Activated T-helper 1 cell treated with anti-CD3 and anti-CD28 coated beads, Interleukin-12 subunit alpha, Interleukin-12 subunit beta, Interleukin-2, Interleukin-4 antibody, amounts not matched to agents 30 ng/mL and 10 ng/mL and 1 ng/mL, durations not matched to agents 14 hours and 24 hours and 36 hours (primary cell): Measurements from ENCODE around the gene MTMR2. TPM values are rescaled to one million over a fixed set of nuclear protein-coding genes. Genes with fewer than 3 reads are reported as not detected.
"Not testable (repeated sequence)": the region's sequence is repeated elsewhere in the genome, so short reads cannot be mapped to it uniquely, and the experiment has no call there.

Experiments used
- DNase-seq: peaks from one replicate; pipeline ENCODE4 v3.0.0; 2021; ENCODE audit warnings: low spot score
- H3K27ac Mint-ChIP-seq: one replicate; pipeline ENCODE4 v1.8.0; 2021; ENCODE audit warnings: mild to moderate bottlenecking, mixed read lengths
- H3K27me3 Mint-ChIP-seq: one replicate; pipeline ENCODE4 v1.8.0; 2022; ENCODE audit warnings: mild to moderate bottlenecking, moderate library complexity, mixed read lengths; ENCODE audit not compliant: insufficient read depth
- H3K36me3 Mint-ChIP-seq: one replicate; pipeline ENCODE4 v1.8.0; 2021; ENCODE audit warnings: low read depth, mixed read lengths
- H3K4me1 Mint-ChIP-seq: one replicate; pipeline ENCODE4 v1.8.0; 2021; ENCODE audit warnings: low read depth, mixed read lengths
- H3K4me3 Mint-ChIP-seq: one replicate; pipeline ENCODE4 v1.8.0; 2021; ENCODE audit warnings: mild to moderate bottlenecking, moderate library complexity, mixed read lengths
- H3K9me3 Mint-ChIP-seq: one replicate; pipeline ENCODE4 v1.8.0; 2021; ENCODE audit warnings: mixed read lengths
- intact Hi-C: fragments of 100-400 bp; cut with micrococcal nuclease; formaldehyde crosslinking; loops from one replicate; pipeline ENCODE4 v1.15.1; 2024
- total RNA-seq: library from RNA; stranded (reverse); gene quantifications from 2 replicates; pipeline ENCODE4 v1.2.3, GENCODE V29; 2022

Gene MTMR2
- total RNA-seq, 1 donor from 2014 or later, result 41.3 TPM

DNA sequence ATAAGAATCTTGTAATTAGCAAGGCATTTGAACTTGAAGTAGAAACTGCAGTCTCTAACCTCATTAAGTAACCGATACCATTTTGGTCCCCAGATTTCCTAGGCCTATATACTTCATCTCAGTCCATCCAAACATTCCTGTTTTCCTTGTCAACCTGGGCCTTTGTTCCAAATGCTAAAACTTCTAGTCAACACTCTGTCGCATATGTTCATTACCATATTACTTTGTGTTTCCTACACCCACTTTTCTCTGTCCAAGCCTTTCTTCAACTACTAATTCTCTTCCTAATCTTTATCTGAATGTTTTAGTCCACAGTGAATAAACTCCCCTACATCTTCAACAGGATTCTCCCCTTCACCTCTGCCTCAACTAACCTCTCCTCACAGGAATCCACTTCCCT is 31.4 kb downstream of the MTMR2 start:
- Mint-ChIP-seq H3K27ac (no peak overlapping the region), H3K27me3 (no peaks in the 10 kb centered on the region), H3K4me3 (no peak overlapping the region), H3K4me1 (peaks cover 6% of the 10 kb centered on the region), H3K36me3 (no peaks in the 10 kb centered on the region), H3K9me3 (no peaks in the 10 kb centered on the region)
- intact Hi-C loops, result no loop called here
- DNase-seq, result no peak

DNA sequence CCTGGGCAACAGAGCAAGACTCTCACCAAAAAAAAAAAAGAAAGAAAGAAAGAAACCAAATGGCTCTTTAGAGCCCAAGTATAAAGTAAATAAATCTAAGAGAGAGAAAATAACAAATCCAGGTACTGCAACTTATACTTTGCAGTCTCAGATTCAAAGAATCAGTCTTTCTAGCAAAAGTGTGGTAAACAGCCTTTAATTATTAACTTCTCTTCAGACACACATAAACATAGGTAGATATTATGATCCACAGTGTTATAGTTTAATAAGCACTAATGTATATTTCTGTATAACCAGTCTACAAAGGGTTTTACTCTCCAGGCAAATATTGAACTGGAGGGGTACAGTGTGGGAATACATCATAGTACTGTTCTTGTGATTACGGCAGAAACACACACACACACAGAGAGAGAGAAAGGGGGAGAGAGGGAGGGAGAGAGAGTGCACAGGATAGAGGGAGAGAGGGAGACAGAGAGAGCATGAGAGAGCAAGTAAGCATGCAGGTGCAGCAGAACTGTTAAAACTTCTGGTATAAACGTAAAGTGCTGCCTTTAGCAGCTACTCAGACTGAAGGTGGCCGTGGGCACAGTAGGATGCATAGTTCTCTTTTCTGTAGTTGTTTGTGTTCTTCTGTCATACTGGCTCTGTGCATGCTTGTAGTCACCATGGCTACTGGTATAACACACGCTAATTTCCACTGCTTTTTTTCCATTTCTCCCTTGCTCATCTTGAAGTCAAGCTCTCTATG is 32.3 kb downstream of the MTMR2 start:
- intact Hi-C loops, result no loop called here
- Mint-ChIP-seq H3K9me3 (no peaks in the 10 kb centered on the region), H3K4me1 (peaks cover 6% of the 10 kb centered on the region), H3K27ac (no peak overlapping the region), H3K4me3 (no peak overlapping the region), H3K36me3 (no peaks in the 10 kb centered on the region), H3K27me3 (no peaks in the 10 kb centered on the region)
- no peak for DNase-seq

DNA sequence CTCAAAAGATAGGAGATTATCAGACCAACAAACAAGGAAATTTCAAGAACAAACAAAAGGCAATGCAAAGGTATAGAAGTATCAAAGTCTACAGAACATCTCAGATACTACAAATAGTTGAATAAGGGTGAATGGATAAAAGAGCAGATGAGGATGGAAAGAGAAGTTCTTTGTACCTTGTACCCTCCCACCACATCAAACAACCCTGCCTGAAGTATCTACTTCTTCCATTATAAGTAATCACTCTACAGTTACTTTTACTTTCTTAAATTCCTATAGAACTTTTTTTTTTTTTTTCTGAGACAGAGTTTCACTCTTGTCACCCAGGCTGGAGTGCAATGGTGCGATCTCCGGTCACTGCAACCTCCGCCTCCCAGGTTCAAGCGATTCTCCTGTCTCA is 35.1 kb downstream of the MTMR2 start:
- Mint-ChIP-seq H3K27ac (peak overlapping the region; percentile 21), H3K4me1 (peaks cover 6% of the 10 kb centered on the region), H3K9me3 (no peaks in the 10 kb centered on the region), H3K27me3 (no peaks in the 10 kb centered on the region), H3K4me3 (no peak overlapping the region), H3K36me3 (no peaks in the 10 kb centered on the region)
- intact Hi-C loops, result no loop called here
- no peak for DNase-seq

DNA sequence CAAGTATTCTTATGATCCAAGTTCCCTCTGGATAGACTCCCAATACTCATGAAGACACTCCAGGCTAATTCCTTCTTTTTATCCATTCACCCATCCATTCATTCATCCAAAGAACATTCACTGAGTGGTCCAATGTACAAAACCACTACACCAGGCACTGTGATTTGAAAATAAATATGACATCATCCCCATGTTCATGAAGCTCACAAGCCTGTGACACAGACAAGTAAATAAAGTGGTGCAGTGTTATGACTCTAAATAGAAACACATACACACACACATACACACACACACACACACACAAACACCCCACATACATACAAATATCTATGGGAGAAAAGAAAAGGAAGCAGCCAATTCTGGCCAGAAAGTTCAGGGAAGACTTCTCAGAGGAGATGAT is 35.5 kb downstream of the MTMR2 start:
- Mint-ChIP-seq H3K4me1 (peaks cover 6% of the 10 kb centered on the region), H3K9me3 (no peaks in the 10 kb centered on the region), H3K4me3 (no peak overlapping the region), H3K27ac (peak overlapping the region; percentile 21), H3K27me3 (no peaks in the 10 kb centered on the region), H3K36me3 (no peaks in the 10 kb centered on the region)
- intact Hi-C loops, result no loop called here
- DNase-seq, result no peak

DNA sequence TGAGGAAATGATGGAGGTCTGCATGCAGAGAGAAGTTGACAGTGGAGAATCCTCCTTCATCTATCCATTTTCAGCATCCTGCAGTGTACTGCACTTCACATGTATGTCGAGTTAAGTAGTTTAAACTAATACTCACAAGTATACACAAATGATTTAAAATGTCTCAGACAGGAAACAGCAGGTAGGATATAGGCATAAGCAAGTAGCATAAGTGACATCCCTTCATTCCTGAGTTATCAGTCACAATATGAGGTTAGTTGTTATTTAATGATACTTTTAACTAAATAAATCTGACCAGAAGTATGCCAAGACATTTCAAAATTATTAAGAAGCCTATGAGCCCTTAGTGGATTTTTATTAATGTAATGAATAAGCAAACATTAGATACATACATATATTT is 37.4 kb downstream of the MTMR2 start:
- H3K4me3 Mint-ChIP-seq, result no peak overlapping the region
- H3K27me3 Mint-ChIP-seq, result no peaks in the 10 kb centered on the region
- no peak for DNase-seq
- intact Hi-C loops, result no loop called here
- no peak overlapping the region for H3K27ac Mint-ChIP-seq
- H3K36me3 Mint-ChIP-seq, result peaks cover 1% of the 10 kb centered on the region
- no peaks in the 10 kb centered on the region for H3K9me3 Mint-ChIP-seq
- H3K4me1 Mint-ChIP-seq, result peaks cover 6% of the 10 kb centered on the region

DNA sequence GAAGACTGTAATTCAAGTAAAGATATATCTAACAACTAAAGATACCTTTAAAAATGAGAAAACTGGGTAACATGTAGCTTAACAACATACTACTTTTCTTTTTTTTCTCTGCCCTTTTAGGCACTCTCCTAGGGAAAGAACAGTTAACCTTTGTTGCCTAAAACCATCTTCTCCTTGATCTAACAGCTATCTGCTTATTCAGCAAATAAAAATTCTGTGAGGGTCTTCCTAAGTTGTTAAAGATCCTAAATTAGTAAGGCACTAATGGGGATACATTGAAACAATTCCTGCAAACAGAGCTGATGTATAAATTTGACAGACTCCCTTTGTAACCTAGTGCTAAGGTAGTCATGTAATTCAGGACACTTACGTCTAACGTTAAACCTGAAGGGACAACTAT is 39.1 kb downstream of the MTMR2 start:
- no peaks in the 10 kb centered on the region for H3K9me3 Mint-ChIP-seq
- no peak overlapping the region for H3K27ac Mint-ChIP-seq
- H3K36me3 Mint-ChIP-seq, result peaks cover 1% of the 10 kb centered on the region
- H3K4me3 Mint-ChIP-seq, result no peak overlapping the region
- DNase-seq, result no peak
- no peaks in the 10 kb centered on the region for H3K27me3 Mint-ChIP-seq
- intact Hi-C loops, result no loop called here
- peaks cover 6% of the 10 kb centered on the region for H3K4me1 Mint-ChIP-seq

DNA sequence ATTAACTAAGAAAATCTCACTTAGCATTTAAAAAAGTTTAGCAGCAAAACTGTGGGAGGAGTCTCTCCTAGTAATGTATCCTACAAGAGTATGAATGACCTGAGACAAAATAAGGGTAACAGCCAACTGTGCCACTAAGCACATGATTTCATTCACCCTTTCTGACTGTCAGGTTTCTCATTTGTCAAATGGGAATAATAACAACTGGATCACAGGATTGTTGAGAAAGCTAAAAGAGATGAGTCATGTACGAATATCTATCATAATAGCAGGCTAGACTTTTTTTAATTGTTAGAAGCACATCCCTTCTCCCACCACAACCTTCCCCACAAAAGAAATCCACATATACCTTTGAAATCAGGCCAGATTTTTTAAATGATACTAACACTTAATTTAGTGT is 39.5 kb downstream of the MTMR2 start:
- DNase-seq, result no peak
- Mint-ChIP-seq H3K27me3 (no peaks in the 10 kb centered on the region), H3K9me3 (no peaks in the 10 kb centered on the region), H3K27ac (no peak overlapping the region), H3K4me1 (peaks cover 6% of the 10 kb centered on the region), H3K36me3 (peaks cover 3% of the 10 kb centered on the region), H3K4me3 (no peak overlapping the region)
- intact Hi-C loops, result no loop called here

DNA sequence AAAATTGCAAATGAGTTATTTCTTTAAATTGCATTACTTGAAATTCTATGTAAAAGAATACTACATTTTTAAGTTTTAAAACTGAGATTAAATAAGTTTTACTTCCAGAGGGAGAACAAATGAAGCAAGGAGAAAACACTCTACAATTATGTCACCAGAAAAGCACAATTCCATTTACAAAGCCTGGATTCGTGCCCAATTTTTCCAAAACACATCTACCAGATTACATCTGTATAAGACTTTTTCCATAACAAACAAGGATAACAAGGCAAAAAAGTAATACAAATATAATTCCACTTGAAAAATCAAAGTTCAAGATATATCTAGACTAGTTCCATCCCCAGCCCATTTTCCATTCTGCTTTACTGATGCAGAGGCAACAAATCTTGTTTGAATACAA is 40.5 kb downstream of the MTMR2 start:
- intact Hi-C loops, result no loop called here
- H3K4me1 Mint-ChIP-seq, result peaks cover under 1% of the 10 kb centered on the region
- DNase-seq, result no peak

DNA sequence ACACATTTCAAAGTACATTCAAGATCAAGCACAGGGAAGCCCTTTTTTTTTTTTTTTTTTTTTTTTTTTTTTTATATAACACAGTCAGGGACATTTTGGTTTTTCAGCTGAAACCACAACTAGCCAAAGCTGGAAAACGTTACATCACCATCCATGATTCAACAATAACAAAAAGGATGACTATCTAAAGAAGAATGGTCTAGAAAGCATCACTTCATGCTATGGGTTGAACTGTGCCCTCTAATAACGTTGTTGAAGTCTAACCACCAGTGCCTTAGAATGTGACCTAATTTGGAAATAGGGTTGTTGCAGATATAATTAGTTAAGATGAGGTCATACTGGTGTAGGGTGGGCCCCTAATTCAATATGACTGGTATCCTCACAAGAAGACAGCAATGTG is 46.6 kb downstream of the MTMR2 start:
- no peak overlapping the region for H3K27ac Mint-ChIP-seq

More for the DNA sequence above, 40.5 kb downstream of the MTMR2 start:
- Mint-ChIP-seq H3K36me3 (peaks cover 7% of the 10 kb centered on the region), H3K27me3 (no peaks in the 10 kb centered on the region), H3K4me3 (no peak overlapping the region), H3K9me3 (no peaks in the 10 kb centered on the region), H3K27ac (no peak overlapping the region)

DNA sequence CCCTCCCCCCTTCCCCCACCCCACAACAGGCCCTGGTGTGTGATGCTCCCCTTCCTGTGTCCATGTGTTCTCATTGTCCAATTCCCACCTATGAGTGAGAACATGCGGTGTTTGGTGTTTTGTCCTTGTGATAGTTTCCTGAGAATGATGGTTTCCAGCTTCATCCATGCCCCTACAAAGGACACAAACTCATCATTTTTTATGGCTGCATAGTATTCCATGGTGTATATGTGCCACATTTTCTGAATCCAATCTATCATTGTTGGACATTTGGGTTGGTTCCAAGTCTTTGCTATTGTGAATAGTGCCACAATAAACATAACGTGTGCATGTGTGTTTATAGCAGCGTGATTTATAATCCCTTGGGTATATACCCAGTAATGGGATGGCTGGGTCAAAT is 53.0 kb downstream of the MTMR2 start:
- H3K4me3 Mint-ChIP-seq, H3K36me3 Mint-ChIP-seq, H3K27ac Mint-ChIP-seq, DNase-seq, intact Hi-C loops, H3K27me3 Mint-ChIP-seq, H3K9me3 Mint-ChIP-seq, H3K4me1 Mint-ChIP-seq: not testable (repeated sequence)

More for the DNA sequence above, 46.6 kb downstream of the MTMR2 start:
- intact Hi-C loops, result loop anchor here (5.0 kb wide), 1 partner anchor 45 kb away; the partner anchor contains the start of gene MTMR2
- H3K9me3 Mint-ChIP-seq, result peaks cover 4% of the 10 kb centered on the region
- H3K36me3 Mint-ChIP-seq, result peaks cover 10% of the 10 kb centered on the region
- no peak overlapping the region for H3K4me3 Mint-ChIP-seq
- H3K4me1 Mint-ChIP-seq, result peaks cover 5% of the 10 kb centered on the region
- H3K27me3 Mint-ChIP-seq, result no peaks in the 10 kb centered on the region
- no peak for DNase-seq

DNA sequence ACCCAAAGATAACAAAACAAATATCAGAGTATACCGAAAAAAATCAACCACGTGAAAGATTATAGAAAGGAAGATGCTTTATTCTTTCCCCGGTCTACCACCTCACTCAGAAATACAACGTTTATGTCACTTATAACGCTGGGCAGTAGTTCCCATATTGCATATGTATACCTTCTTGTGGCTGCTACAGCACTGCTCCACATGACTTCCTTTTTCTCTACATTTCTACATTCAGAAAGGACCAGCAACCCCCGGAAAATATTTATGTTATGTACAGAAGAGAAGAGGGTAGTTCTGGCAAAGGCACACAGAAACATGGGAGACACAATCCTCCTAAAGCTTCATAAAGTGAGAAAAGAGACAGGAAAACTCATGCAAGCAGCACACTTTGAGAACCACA is 56.8 kb downstream of the MTMR2 start:
- Mint-ChIP-seq H3K27me3 (no peaks in the 10 kb centered on the region), H3K4me3 (no peak overlapping the region), H3K4me1 (no peaks in the 10 kb centered on the region), H3K36me3 (peaks cover 2% of the 10 kb centered on the region), H3K27ac (no peak overlapping the region), H3K9me3 (no peaks in the 10 kb centered on the region)
- intact Hi-C loops, result no loop called here
- DNase-seq, result no peak

DNA sequence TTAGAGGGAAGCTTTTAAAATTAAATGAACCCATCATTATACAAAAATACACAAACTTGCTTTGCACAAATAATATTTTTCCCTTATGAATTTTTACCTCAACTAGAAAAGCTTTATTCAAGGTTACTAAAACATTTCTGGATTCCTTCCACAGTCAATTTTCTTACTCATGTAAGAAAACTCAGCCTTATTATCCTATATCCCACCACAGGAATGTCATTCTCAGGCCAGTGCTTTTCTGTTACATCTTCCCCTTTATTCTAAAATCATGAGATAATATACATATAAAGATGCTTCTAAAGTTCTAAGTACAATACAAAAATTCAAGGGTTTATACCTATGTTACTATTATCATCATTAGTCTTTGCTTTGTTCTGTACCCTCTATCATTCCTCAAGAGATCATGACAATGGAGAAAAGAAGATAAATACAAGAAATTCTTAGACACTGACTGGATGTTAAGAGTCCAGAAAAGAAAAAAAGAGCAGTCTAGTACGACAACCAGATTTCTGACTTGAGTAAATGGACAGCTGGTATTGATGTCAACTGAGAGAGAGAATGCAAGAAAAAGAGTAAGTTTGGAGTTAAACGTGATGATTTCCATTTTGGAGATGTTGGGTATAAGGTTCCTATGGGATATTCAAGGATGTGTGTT is 60.3 kb downstream of the MTMR2 start:
- H3K27me3 Mint-ChIP-seq, result no peaks in the 10 kb centered on the region
- no peaks in the 10 kb centered on the region for H3K4me1 Mint-ChIP-seq
- H3K27ac Mint-ChIP-seq, result no peak overlapping the region
- H3K4me3 Mint-ChIP-seq, result no peak overlapping the region
- H3K9me3 Mint-ChIP-seq, result no peaks in the 10 kb centered on the region
- peaks cover 4% of the 10 kb centered on the region for H3K36me3 Mint-ChIP-seq
- intact Hi-C loops, result no loop called here
- no peak for DNase-seq

DNA sequence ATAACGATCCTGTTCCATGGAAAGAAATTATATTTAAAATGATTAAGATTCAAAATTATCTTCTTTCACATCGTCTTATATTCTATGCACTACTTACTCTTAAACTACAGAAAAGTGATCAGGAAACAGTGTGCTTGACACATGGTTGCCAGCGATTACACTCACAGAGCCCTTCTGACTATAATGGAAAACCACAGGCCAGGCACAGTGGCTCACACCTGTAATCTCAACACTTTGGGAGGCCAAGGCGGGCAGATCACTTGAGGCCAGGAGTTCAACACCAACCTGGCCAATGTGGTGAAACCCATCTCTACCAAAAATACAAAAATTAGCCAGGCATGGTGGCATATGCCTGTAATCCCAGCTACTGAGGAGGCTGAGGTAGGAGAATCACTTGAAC is 63.9 kb downstream of the MTMR2 start:
- H3K27me3 Mint-ChIP-seq, DNase-seq, H3K4me3 Mint-ChIP-seq, H3K9me3 Mint-ChIP-seq, intact Hi-C loops, H3K4me1 Mint-ChIP-seq, H3K27ac Mint-ChIP-seq: not testable (repeated sequence)
- H3K36me3 Mint-ChIP-seq, result peaks cover 13% of the 10 kb centered on the region
